K562 (cell line): ENCODE results near the gene MPIG6B.

Experiments
- ATF7 ChIP-seq: fragments of 450-650 bp; IDR thresholded peaks from 2 replicates; pipeline ENCODE4 v1.7.1; 2014; ENCODE audit warnings: mild to moderate bottlenecking, moderate library complexity
- CHD4 ChIP-seq: fragments of 200-600 bp; sonication (generic); IDR thresholded peaks from 3 replicates; pipeline ENCODE4 v1.6.1; 2012; ENCODE audit warnings: low read depth, mild to moderate bottlenecking, mixed read lengths, low read length, inconsistent platforms; ENCODE audit not compliant: insufficient read depth, insufficient replicate concordance, poor library complexity, severe bottlenecking
- SIN3A ChIP-seq, 2 experiments: fragments of 150-350 bp in 1 of 2; IDR thresholded peaks; 2 replicates each; pipeline ENCODE4 v1.6.1; 2011 to 2016; ENCODE audit warnings: borderline replicate concordance in 2 of 2, low read depth in 2 of 2, low read length in 2 of 2, mild to moderate bottlenecking in 2 of 2, moderate library complexity in 2 of 2; ENCODE audit not compliant: control insufficient read depth in 1 of 2
- SRF ChIP-seq, 2 experiments: fragments of 250-450, 450-650 bp in 1 of 2; sonication (Bioruptor Pico) in 1 of 2; sonication (generic) in 1 of 2; formaldehyde crosslinking; IDR thresholded peaks; 2 replicates each; pipeline versions ENCODE4 v1.5.0 to v1.5.1; 2020 to 2022; ENCODE audit warnings: mild to moderate bottlenecking in 1 of 2, missing genetic modification reagents in 1 of 2
- ZNF668 ChIP-seq: fragments of 250-450 bp; sonication (Bioruptor Pico); IDR thresholded peaks from 2 replicates; pipeline ENCODE4 v1.8.0; 2022; ENCODE audit warnings: mild to moderate bottlenecking, inconsistent platforms

DNA sequence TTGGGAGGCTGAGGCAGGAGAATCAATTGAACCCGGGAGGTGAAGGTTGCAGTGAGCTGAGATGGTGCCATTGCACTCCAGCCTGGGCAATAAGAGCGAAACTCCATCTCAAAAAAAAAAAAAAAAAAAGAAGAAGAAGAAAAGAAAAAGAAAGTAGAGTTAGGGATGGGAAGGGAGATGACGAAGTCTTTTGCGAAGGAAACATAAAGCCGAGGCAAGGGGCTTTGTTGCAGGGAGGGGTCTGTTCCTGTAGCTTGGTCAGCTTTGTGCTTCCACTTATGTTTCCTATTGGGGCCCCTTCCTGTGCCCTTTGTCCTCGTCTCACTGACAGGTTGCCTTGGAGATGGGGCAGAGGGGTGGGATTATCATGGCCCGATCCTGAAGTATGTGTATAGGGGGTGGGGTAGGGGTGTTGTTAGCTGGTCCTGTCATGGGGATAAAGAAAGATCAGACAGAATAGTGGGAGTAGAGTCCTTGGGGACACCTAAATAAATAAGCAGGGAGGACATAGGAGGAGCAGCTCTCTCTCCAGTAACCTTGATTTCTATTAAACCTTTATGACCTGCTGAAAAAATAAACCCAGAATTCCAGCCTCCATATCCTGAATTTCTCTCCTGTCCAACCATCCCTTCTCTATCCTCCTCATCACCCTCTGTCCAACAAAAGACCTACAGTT lies 14.3 kb downstream of the MPIG6B start:
- no peak for TF ChIP-seq CHD4
- no peak for TF ChIP-seq ATF7
- no peak for TF ChIP-seq SIN3A (IDR thresholded peaks at IDR 0.05; ENCODE audit: borderline replicate concordance in 2 of 2, control insufficient read depth in 1 of 2, low read depth in 2 of 2, low read length in 2 of 2)
- no peak for TF ChIP-seq SRF (CRISPR knock-in tag; IDR thresholded peaks at IDR 0.05)
- TF ChIP-seq ZNF668: no peak
